ENCODE data around the gene USP11. TPM values are rescaled to one million over a fixed set of nuclear protein-coding genes. Genes with fewer than 3 reads are reported as not detected.

USP11 gene
- total RNA-seq, 1 experiment from 2014 or later: 72.0 TPM

DNA sequence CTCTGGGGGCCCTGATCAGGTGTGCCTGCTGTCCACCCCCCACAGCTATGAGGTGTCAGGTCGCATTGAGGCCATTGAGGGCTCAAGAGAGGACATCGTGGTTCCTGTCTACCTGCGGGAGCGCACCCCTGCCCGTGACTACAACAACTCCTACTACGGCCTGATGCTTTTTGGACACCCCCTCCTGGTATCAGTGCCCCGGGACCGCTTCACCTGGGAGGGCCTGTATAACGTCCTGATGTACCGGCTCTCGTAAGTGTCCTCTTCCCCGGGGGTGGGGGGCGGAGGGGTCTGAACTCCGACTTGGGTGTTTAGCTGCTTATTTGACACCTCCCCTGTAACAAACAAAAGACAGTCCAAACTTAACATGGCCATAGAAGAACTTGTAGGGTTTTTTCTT, 10.5 kb downstream of the USP11 start:
- Mint-ChIP-seq H3K27me3 (ENCODE audit: unreplicated experiment) (no peaks in the 10 kb centered on the region), H3K36me3 (ENCODE audit: insufficient read depth, unreplicated experiment) (peaks cover 26% of the 10 kb centered on the region), H3K9me3 (ENCODE audit: low read depth, unreplicated experiment) (no peaks in the 10 kb centered on the region), H3K4me3 (ENCODE audit: low read depth, unreplicated experiment) (no peak overlapping the region), H3K4me1 (ENCODE audit: low read depth, unreplicated experiment) (no peaks in the 10 kb centered on the region), H3K27ac (ENCODE audit: unreplicated experiment) (no peak overlapping the region)
- TF ChIP-seq, protein P1, sequence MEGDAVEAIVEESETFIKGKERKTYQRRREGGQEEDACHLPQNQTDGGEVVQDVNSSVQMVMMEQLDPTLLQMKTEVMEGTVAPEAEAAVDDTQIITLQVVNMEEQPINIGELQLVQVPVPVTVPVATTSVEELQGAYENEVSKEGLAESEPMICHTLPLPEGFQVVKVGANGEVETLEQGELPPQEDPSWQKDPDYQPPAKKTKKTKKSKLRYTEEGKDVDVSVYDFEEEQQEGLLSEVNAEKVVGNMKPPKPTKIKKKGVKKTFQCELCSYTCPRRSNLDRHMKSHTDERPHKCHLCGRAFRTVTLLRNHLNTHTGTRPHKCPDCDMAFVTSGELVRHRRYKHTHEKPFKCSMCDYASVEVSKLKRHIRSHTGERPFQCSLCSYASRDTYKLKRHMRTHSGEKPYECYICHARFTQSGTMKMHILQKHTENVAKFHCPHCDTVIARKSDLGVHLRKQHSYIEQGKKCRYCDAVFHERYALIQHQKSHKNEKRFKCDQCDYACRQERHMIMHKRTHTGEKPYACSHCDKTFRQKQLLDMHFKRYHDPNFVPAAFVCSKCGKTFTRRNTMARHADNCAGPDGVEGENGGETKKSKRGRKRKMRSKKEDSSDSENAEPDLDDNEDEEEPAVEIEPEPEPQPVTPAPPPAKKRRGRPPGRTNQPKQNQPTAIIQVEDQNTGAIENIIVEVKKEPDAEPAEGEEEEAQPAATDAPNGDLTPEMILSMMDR (IDR thresholded peaks at IDR 0.05; ENCODE audit: unreplicated experiment): no peak
- intact Hi-C loops (cut with micrococcal nuclease; ENCODE audit: unreplicated experiment): no loop called here
- no peak for DNase-seq
- BruUV-seq (replicated peaks): no TSS peak
- CTCF ChIA-PET: no interaction called here

DNA sequence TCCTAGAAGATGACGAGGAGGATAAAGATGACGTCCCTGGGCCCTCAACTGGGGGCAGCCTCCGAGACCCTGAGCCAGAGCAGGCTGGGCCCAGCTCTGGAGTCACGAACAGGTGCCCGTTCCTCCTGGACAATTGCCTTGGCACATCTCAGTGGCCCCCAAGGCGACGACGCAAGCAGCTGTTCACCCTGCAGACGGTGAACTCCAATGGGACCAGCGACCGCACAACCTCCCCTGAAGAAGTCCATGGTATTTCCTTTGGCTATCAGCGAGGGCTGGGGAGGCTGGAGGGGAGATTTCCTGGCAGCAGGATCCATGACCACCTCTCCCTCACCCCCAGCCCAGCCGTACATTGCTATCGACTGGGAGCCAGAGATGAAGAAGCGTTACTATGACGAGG, 11.9 kb downstream of the USP11 start:
- no TSS peak for BruUV-seq (replicated peaks)

DNA sequence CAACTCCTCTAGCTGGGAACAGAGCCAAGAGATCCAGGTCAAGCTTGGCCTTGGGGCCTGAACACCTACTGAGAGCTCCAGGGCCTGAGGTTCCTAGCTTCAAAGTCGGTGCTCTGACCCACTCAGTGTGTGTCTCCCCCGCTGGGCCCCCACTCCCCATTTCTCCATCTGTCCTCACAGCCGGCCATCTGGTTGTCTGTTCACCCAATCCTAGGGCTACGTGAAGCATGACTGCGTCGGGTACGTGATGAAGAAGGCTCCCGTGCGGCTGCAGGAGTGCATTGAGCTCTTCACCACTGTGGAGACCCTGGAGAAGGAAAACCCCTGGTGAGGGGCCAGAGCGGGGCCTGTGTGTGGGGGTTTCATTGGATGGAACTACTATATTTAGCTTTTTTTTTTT, 12.3 kb downstream of the USP11 start:
- Mint-ChIP-seq H3K36me3 (ENCODE audit: insufficient read depth, unreplicated experiment) (peaks cover 31% of the 10 kb centered on the region), H3K27ac (ENCODE audit: unreplicated experiment) (no peak overlapping the region), H3K4me1 (ENCODE audit: low read depth, unreplicated experiment) (no peaks in the 10 kb centered on the region), H3K27me3 (ENCODE audit: unreplicated experiment) (no peaks in the 10 kb centered on the region), H3K4me3 (ENCODE audit: low read depth, unreplicated experiment) (no peak overlapping the region), H3K9me3 (ENCODE audit: low read depth, unreplicated experiment) (no peaks in the 10 kb centered on the region)
- no peak for DNase-seq
- intact Hi-C loops (cut with micrococcal nuclease; ENCODE audit: unreplicated experiment): no loop called here
- CTCF ChIA-PET: no interaction called here
- TF ChIP-seq, protein P1 (IDR thresholded peaks at IDR 0.05; ENCODE audit: unreplicated experiment): no peak
- no TSS peak for BruUV-seq (replicated peaks)

More for the DNA sequence above, 11.9 kb downstream of the USP11 start:
- intact Hi-C loops (cut with micrococcal nuclease; ENCODE audit: unreplicated experiment): no loop called here
- H3K9me3 Mint-ChIP-seq (ENCODE audit: low read depth, unreplicated experiment): no peaks in the 10 kb centered on the region
- no peaks in the 10 kb centered on the region for H3K27me3 Mint-ChIP-seq (ENCODE audit: unreplicated experiment)
- H3K36me3 Mint-ChIP-seq (ENCODE audit: insufficient read depth, unreplicated experiment): peaks cover 34% of the 10 kb centered on the region
- no peak overlapping the region for H3K4me3 Mint-ChIP-seq (ENCODE audit: low read depth, unreplicated experiment)
- TF ChIP-seq, protein P1 (IDR thresholded peaks at IDR 0.05; ENCODE audit: unreplicated experiment): no peak
- H3K27ac Mint-ChIP-seq (ENCODE audit: unreplicated experiment): no peak overlapping the region
- CTCF ChIA-PET: no interaction called here
- DNase-seq: no peak
- no peaks in the 10 kb centered on the region for H3K4me1 Mint-ChIP-seq (ENCODE audit: low read depth, unreplicated experiment)

DNA sequence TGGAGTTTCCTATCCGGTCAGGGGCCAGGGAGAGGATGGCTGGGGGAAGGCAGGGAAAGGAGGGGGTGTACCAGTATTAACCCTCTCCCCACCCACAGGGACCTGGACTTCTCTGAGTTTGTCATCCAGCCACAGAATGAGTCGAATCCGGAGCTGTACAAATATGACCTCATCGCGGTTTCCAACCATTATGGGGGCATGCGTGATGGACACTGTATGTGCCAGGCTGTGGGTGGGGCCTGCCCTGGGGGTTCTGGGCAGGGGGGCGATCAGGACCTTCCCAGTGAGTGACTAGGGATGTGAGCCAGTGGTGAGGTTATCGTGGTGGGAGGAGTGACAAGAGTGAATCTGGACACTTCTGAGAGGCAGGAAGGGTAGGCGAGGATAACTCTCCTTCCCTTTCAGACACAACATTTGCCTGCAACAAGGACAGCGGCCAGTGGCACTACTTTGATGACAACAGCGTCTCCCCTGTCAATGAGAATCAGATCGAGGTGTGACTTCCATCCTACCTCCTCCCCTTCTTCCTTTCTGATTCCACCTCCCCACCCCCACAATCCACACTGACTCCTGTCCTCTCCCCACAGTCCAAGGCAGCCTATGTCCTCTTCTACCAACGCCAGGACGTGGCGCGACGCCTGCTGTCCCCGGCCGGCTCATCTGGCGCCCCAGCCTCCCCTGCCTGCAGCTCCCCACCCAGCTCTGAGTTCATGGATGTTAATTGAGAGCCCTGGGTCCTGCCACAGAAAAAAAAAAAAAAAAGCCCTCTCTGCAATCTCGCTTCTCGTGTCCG, 14.6 kb downstream of the USP11 start:
- H3K4me1 Mint-ChIP-seq (ENCODE audit: low read depth, unreplicated experiment): no peaks in the 10 kb centered on the region
- DNase-seq: no peak
- no TSS peak for BruUV-seq (replicated peaks)
- H3K36me3 Mint-ChIP-seq (ENCODE audit: insufficient read depth, unreplicated experiment): peaks cover 24% of the 10 kb centered on the region
- no peaks in the 10 kb centered on the region for H3K9me3 Mint-ChIP-seq (ENCODE audit: low read depth, unreplicated experiment)
- CTCF ChIA-PET: interaction anchor here (0.7 kb wide), 1 partner anchor 10 kb away, joined by 3 read pairs; no protein-coding TSS in a partner anchor
- no peaks in the 10 kb centered on the region for H3K27me3 Mint-ChIP-seq (ENCODE audit: unreplicated experiment)
- no peak overlapping the region for H3K27ac Mint-ChIP-seq (ENCODE audit: unreplicated experiment)
- TF ChIP-seq, protein P1 (IDR thresholded peaks at IDR 0.05; ENCODE audit: unreplicated experiment): no peak
- no peak overlapping the region for H3K4me3 Mint-ChIP-seq (ENCODE audit: low read depth, unreplicated experiment)
- intact Hi-C loops (cut with micrococcal nuclease; ENCODE audit: unreplicated experiment): no loop called here
